GM19324 (cell line): ENCODE data around the gene TBX4.

Experiments
- ATAC-seq: cut with Tn5 transposase; IDR thresholded peaks from one replicate; pipeline ENCODE4 v1.9.1; 2021; ENCODE audit warnings: mild to moderate bottlenecking, moderate library complexity; ENCODE audit not compliant: unreplicated experiment, low FRiP score

Gene TBX4

GRCh38 chr17:61452301-61453290 lies at the start of gene TBX4:
Gene TBX4 (plus strand): TSS chr17:61452422. CDS start chr17:61456491, 4,069 bp downstream.
- ATAC-seq, result no peak

- no peak for ATAC-seq
Measured at GRCh38 chr17:61402978-61403800, 49.0 kb upstream of the TBX4 start.

GRCh38 chr17:61403801-61404662 lies 48.2 kb upstream of the TBX4 start:
- ATAC-seq, result no peak

- no peak for ATAC-seq
Measured at GRCh38 chr17:61404663-61404912, 47.6 kb upstream of the TBX4 start.

GRCh38 chr17:61404913-61405685 lies 47.1 kb upstream of the TBX4 start:
- ATAC-seq, result no peak

GRCh38 chr17:61405686-61406536 lies 46.3 kb upstream of the TBX4 start:
- ATAC-seq, result no peak

- ATAC-seq, result no peak
Measured at GRCh38 chr17:61406537-61406845, 45.7 kb upstream of the TBX4 start.

- ATAC-seq, result no peak
Measured at GRCh38 chr17:61406971-61407911, 45.0 kb upstream of the TBX4 start.

- ATAC-seq, result no peak
Measured at GRCh38 chr17:61408151-61409041, 43.8 kb upstream of the TBX4 start.

GRCh38 chr17:61409301-61410112 lies 42.7 kb upstream of the TBX4 start:
- ATAC-seq, result peak; percentile 37

GRCh38 chr17:61410141-61411010 lies 41.8 kb upstream of the TBX4 start:
- ATAC-seq, result no peak

- no peak for ATAC-seq
Measured at GRCh38 chr17:61411011-61411260, 41.3 kb upstream of the TBX4 start.

GRCh38 chr17:61411261-61412142 lies 40.7 kb upstream of the TBX4 start:
- ATAC-seq, result no peak

GRCh38 chr17:61412143-61412859 lies 39.9 kb upstream of the TBX4 start:
- ATAC-seq, result peak; percentile 45
